GM18507 (cell line): Measurements from ENCODE around the gene UAP1.

Source experiments
- DNase-seq: peaks from one replicate; pipeline ENCODE4 v3.0.0; 2011; ENCODE audit warnings: low read depth; ENCODE audit not compliant: insufficient read length; ENCODE audit errors: extremely low spot score
- FAIRE-seq: peaks from 2 replicates; lab custom pipeline; 2011; peaks lifted over from hg19 to GRCh38; lab: Jason Lieb, UNC

Gene UAP1

GRCh38 chr1:162561616-162562469 lies at the start of gene UAP1:
UAP1 (plus strand) TSS chr1:162561722; CDS start chr1:162566069, 4,347 bp downstream.
- DNase-seq (no peak), FAIRE-seq (no peak)

- DNase-seq (no peak), FAIRE-seq (no peak)
Observed at GRCh38 chr1:162527314-162527713, 34.2 kb upstream of the UAP1 start.

- DNase-seq: peak; percentile 9
Observed at GRCh38 chr1:162530307-162530987, 31.1 kb upstream of the UAP1 start.

GRCh38 chr1:162530988-162531319 lies 30.6 kb upstream of the UAP1 start:
- no peak for DNase-seq
- no peak for FAIRE-seq

More at GRCh38 chr1:162530307-162530987, 31.1 kb upstream of the UAP1 start:
- FAIRE-seq: peak; percentile 88

- no peak for FAIRE-seq
- no peak for DNase-seq
Observed at GRCh38 chr1:162535501-162535900, 26.0 kb upstream of the UAP1 start.

GRCh38 chr1:162536511-162536910 lies 25.0 kb upstream of the UAP1 start:
- FAIRE-seq: no peak
- DNase-seq: no peak

GRCh38 chr1:162537216-162537615 lies 24.3 kb upstream of the UAP1 start:
- no peak for FAIRE-seq
- no peak for DNase-seq

- DNase-seq (no peak), FAIRE-seq (no peak)
Observed at GRCh38 chr1:162538815-162539431, 22.6 kb upstream of the UAP1 start.

- FAIRE-seq: no peak
- DNase-seq: no peak
Observed at GRCh38 chr1:162541619-162542141, 19.8 kb upstream of the UAP1 start.

- FAIRE-seq (no peak), DNase-seq (no peak)
Observed at GRCh38 chr1:162543228-162543627, 18.3 kb upstream of the UAP1 start.

GRCh38 chr1:162548170-162548569 lies 13.4 kb upstream of the UAP1 start:
- FAIRE-seq: no peak
- DNase-seq: no peak

- DNase-seq (no peak), FAIRE-seq (no peak)
Observed at GRCh38 chr1:162549001-162549400, 12.5 kb upstream of the UAP1 start.

- FAIRE-seq: no peak
- DNase-seq: no peak
Observed at GRCh38 chr1:162550925-162551324, 10.6 kb upstream of the UAP1 start.

- no peak for DNase-seq
- FAIRE-seq: no peak
Observed at GRCh38 chr1:162551969-162552683, 9.4 kb upstream of the UAP1 start.

GRCh38 chr1:162552684-162553252 lies 8.8 kb upstream of the UAP1 start:
- no peak for DNase-seq
- no peak for FAIRE-seq

- FAIRE-seq (no peak), DNase-seq (no peak)
Observed at GRCh38 chr1:162554258-162554657, 7.3 kb upstream of the UAP1 start.

GRCh38 chr1:162557536-162557935 lies 4.0 kb upstream of the UAP1 start:
- FAIRE-seq (no peak), DNase-seq (no peak)

- FAIRE-seq (no peak), DNase-seq (no peak)
Observed at GRCh38 chr1:162560303-162561036, 1.1 kb upstream of the UAP1 start.
